Activated naive CD4-positive, alpha-beta T cell (primary cell): ENCODE measurements around the gene SLC2A6.

ENCODE experiments used
- DNase-seq, 4 experiments: peaks; one replicate each; lab custom pipeline; 2025; lab: John Stamatoyannopoulos, UW

The SLC2A6 gene

GRCh38 chr9:133437753-133438531 is 41.0 kb downstream of the SLC2A6 start:
- DNase-seq, result no peak

GRCh38 chr9:133436681-133437080 is 42.2 kb downstream of the SLC2A6 start:
- no peak for DNase-seq

- DNase-seq, result no peak
Observed at GRCh38 chr9:133433351-133433843, 45.5 kb downstream of the SLC2A6 start.

GRCh38 chr9:133430244-133430643 is 48.7 kb downstream of the SLC2A6 start:
- no peak for DNase-seq

GRCh38 chr9:133429641-133430161 is 49.2 kb downstream of the SLC2A6 start:
- peak in 1 of 4 experiments; percentile 5 for DNase-seq

- no peak for DNase-seq
Observed at GRCh38 chr9:133429214-133429613, 49.7 kb downstream of the SLC2A6 start.

- DNase-seq, result no peak
Observed at GRCh38 chr9:133428617-133429101, 50.2 kb downstream of the SLC2A6 start.

- no peak for DNase-seq
Observed at GRCh38 chr9:133427658-133428348, 51.1 kb downstream of the SLC2A6 start.

- DNase-seq, result no peak
Observed at GRCh38 chr9:133426011-133426410, 52.9 kb downstream of the SLC2A6 start.

GRCh38 chr9:133425049-133425632 is 53.8 kb downstream of the SLC2A6 start:
- no peak for DNase-seq

GRCh38 chr9:133424187-133424586 is 54.7 kb downstream of the SLC2A6 start:
- DNase-seq, result no peak

GRCh38 chr9:133423216-133423615 is 55.7 kb downstream of the SLC2A6 start:
- DNase-seq, result no peak

GRCh38 chr9:133421615-133422542 is 57.0 kb downstream of the SLC2A6 start, which contains the start of gene ADAMTS13:
ADAMTS13 (plus strand) TSS chr9:133422367; CDS start chr9:133422444, 77 bp downstream.
- DNase-seq, result no peak
